ENCODE results near the gene TENT4B. TPM values are rescaled to one million over a fixed set of nuclear protein-coding genes. Genes with fewer than 3 reads are reported as not detected.

The TENT4B gene
- total RNA-seq, 1 experiment from 2014 or later: 11.7 TPM

DNA sequence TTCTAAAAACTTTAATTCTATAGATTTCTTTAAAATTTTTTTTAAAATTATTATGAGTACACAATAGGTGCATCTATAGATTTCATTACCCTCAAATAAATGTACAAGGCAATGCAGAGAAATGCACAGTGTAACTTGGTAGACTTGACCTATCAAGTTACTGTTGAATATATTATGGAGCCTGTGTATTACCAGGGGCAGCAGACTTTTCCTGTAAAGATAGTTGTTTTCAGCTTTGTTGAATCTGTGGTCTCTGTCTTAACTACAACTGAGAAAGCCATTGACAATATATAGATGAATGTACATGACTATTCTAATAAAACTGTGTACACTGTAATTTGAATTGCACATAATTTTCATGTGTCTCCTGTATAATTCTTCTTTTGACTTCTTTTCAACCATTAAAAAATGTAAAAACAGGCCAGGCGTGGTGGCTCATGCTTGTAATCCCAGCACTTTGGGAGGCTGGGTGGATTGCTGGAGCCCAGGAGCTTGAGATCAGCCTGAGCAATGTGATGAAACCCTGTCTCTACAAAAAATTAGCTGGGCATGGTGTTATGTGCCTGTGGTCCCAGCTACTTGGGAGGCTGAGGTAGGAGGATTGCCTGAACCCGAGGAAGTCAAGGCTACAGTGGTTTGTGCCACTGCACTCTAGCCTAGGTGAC, 39.4 kb downstream of the TENT4B start:
- no peak for DNase-seq (ENCODE audit: low read depth)

- DNase-seq (ENCODE audit: low read depth): peak; percentile 48
Observed at GRCh38 chr16:50193594-50193993, 40.5 kb downstream of the TENT4B start.

DNA sequence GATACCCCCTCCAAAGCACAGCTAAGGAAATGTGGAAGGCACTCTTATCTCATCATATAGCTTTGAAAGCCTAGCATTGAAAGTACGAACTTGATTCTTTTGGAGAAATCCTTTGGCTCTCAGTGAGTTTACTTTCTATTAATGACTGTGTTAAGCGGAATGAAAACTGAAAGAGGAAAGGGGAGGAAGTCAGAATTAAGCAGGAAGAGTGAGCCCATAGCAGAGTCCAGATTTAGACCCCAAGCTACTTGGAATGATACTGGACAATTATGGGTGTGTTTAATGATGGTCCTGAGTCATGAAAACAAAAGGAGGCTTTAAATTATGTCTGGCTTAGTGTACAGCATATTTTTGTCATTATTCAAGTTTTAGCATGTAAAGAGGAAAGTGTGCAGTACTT, 42.2 kb downstream of the TENT4B start:
- DNase-seq (ENCODE audit: low read depth): peak; percentile 65

- DNase-seq (ENCODE audit: low read depth): no peak
Observed at GRCh38 chr16:50195756-50196155, 42.6 kb downstream of the TENT4B start.

DNA sequence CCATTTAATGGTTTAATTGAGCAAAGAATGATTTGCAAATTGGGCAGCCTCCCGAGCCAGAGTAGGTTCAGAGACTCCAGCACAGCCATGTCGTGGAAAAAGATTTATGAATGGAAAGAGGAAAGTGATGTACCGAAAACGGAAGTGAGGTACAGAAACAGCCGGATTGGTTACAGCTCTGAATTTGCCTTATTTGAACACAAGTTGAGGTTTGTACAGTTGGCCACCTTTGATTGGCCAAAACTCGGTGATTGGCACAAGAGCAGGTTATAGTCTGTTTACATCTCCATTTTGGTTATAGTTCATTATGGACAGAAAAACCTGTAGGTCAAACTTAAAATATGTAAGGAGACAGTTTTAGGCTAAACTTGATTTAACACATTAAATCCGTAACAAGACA, 44.5 kb downstream of the TENT4B start:
- DNase-seq (ENCODE audit: low read depth): no peak

GRCh38 chr16:50198802-50199403, 45.8 kb downstream of the TENT4B start:
- DNase-seq (ENCODE audit: low read depth): no peak

DNA sequence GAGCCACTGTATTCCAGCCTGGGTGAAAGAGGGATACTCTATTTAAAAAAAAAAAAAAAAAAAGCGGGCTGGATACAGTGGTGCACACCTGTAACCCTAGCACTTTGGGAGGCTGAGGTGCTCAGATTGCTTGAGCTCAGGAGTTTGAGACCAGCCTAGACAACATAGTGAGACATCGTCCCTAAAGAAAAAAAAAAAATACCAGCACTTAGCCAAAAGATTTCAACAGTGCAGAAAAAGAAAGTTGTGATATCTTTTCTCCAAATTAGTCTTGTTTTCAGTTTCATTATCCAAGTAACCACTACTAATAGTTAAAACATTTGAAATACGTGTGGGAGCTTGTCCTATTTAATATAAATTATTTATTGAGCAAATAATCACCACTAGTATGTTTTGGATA, 48.7 kb downstream of the TENT4B start:
- DNase-seq (ENCODE audit: low read depth): no peak

GRCh38 chr16:50202926-50203624, 50.0 kb downstream of the TENT4B start:
- DNase-seq (ENCODE audit: low read depth): peak; percentile 90

DNA sequence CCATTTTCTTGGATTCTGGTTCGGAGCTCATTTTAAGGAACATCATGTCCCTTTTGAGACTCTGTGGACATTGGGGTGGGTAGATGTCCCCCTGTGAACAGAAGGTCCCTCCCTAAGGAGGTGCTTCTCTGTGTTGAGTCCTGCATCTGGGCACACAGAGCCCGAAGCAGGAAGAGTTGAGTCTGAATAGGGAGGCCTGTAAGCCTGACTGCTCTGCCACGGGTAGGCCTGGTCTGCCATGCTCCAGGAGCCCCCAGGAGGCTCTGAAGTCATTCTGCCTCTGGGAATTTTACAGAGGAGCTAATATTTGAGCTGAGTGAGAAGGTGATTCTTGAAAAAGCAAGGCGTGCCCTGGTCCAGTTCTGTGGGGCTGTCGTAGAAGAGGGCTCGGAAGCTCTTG, 50.6 kb downstream of the TENT4B start:
- DNase-seq (ENCODE audit: low read depth): no peak

- no peak for DNase-seq (ENCODE audit: low read depth)
Observed at GRCh38 chr16:50204453-50205108, 51.5 kb downstream of the TENT4B start.

DNA sequence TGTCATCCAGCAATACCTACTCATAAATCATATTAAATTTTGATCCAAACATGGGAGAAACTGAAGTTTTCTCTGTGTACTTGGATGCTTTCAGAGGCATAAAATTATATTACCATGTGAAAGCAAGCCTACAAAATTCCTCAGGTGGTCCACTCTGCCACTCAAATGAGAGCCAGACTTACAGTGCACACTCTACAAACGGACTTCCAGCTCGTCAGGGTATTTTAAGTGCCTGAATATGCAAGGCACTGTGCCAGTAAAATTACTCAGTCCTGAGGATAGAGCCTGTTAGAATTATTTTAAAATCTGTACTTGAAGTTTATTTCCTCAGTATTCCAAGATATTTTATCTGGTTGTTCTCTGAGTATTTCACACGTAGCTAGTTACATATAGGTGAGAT, 54.5 kb downstream of the TENT4B start:
- peak; percentile 40 for DNase-seq (ENCODE audit: low read depth)

GRCh38 chr16:50208460-50208931, 55.4 kb downstream of the TENT4B start:
- peak; percentile 73 for DNase-seq (ENCODE audit: low read depth)

DNA sequence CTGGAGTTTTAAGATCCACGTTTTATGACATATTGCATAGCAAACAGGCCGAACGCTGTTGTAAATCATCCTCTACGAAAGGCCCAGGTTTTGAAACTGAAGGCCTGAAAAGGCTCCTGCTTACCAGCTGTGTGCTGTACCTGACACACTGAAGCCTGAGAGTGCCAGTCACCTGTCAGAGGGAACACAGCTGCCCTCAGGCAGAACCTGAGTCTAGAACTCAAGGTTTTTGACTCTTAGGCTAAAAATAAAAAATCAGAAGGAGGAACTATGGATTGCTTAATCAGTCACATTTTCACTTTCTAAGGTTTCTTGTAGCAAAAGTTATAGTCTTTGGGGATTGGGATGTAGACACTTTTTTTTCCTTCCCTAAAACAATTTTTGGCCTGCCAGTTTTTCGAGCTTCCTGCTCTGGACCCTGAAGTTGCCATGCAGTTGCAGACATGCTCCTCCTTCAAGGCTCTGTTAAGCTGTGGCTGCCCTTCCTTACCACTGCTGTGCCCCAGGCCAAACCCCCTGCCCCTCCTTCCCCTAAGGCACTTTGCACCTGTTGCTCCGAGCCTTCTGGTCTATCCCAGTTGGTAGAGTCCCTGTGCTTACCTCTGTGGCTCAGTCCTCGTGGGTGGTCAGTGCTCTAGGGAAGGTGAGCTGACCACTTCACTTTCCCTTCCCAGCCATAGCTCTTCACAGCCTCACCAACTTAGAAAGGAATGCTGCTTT, 56.6 kb downstream of the TENT4B start:
- no peak for DNase-seq (ENCODE audit: low read depth)

GRCh38 chr16:50210266-50211038, 57.3 kb downstream of the TENT4B start:
- DNase-seq (ENCODE audit: low read depth): peak; percentile 73

- DNase-seq (ENCODE audit: low read depth): peak; percentile 59
Observed at GRCh38 chr16:50213939-50214519, 60.9 kb downstream of the TENT4B start.

DNA sequence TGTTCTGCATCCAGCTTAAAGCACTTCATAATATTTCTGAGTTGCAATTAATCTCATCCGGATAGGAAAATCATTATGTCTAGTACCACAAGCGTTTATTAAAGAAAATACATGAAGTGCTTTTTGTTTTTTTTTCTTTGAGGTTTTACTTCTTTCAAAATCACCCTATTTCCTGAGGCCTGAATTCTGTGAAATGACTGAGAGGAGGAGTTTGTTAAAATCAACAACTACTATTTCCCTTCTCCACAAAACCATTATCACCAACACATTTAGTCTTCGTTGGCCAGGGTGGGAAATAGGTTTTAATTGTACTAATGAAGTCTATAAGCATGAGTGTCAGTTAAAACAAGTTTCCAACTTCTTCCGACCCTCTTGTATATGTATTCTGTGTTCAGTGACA, 62.6 kb downstream of the TENT4B start:
- no peak for DNase-seq (ENCODE audit: low read depth)

GRCh38 chr16:50216231-50216630, 63.1 kb downstream of the TENT4B start:
- DNase-seq (ENCODE audit: low read depth): no peak

- DNase-seq (ENCODE audit: low read depth): no peak
Observed at GRCh38 chr16:50219402-50219975, 66.4 kb downstream of the TENT4B start.

- no peak for DNase-seq (ENCODE audit: low read depth)
Observed at GRCh38 chr16:50224286-50224685, 71.2 kb downstream of the TENT4B start.

DNA sequence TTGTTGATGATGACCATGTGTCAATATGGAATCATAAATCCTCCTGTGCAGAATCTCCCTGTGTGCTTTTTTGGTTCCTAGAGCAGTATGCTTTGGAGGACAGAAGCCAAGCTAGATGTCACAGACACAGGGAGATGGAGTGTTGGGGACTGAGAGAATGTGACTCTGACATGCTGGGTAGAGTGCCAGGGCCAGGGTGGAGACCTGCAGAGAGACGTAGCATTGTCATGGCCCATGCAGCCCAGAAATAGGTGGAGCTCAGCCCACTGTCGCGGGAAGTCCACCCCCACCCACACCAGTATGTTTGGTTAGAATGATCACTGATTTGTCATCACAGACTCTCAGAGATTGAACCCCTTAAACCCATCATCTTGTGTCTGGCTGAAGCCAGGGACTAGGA, 74.0 kb downstream of the TENT4B start:
- DNase-seq (ENCODE audit: low read depth): no peak
